Measurements from ENCODE around the gene RIC3.

The RIC3 gene

DNA sequence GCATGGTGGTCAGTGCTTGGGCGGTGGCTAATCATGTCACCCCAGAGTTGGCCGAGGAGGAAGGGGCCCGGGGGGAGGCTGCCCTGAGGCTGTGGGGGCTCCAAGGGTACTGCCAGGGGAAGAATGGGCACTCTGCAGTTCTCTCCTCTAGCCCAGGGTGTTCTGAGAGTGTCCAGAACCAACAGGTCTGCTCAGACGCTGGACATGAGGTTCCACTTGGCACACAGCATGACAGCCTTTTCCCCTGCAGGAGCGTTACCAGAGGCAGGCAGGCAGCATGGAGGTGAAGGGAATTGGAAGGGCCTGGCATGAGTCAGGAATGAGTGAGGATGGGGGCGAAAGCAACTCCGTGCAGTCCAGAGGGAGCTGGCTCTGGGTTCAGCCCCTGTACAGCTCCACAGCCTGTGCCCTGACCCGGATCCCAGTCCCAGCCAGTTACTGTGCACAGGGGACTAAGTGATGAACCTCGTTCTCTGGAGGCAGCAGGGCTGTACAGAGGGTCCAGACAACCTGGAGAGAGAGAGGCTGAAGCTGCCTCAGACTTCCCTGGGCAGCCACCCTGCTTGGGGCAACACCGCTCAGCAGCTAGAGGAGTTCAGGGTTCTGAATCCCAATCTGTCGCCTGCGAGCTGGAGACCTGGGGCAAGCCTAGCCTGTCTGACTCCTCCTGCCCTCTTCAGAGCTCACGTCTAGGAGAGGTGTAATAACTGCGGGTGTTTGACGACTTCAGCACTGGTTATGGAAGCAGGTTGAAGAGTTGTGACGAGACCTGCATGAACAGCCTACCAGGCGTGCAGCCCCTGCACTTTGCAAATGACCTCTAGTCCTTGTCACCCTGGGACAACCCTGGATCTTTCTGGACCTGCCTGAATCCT is 102.6 kb downstream of the RIC3 start:
- no peak for DNase-seq

- no peak for DNase-seq
These were observed 103.8 kb downstream of the RIC3 start for GRCh38 chr11:8065031-8065430.

- no peak for DNase-seq
These were observed 105.5 kb downstream of the RIC3 start for GRCh38 chr11:8063324-8063723.

DNA sequence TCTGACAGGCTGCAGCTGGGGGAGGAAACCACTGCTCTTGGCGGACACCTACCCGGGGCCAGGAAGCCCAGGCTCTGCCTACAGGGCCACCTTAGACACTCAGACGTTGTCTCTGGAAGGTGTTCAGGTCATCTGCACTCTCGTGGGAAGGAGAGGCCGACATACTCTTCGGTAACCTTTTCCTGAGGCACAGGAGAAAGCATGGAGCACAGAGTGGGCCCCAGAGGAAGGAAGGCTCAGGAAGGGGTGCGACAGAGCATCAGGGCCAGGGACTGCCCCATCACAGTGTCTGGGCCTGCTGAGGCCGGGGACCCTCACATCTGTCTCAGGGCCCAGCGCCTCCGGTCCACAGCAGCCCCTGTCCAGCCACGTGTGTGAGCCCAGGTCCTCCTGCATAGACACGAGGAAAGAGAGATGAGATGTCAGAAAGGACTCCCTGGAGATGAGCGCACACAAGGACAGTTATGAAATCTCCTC is 106.0 kb downstream of the RIC3 start:
- DNase-seq, result no peak

DNA sequence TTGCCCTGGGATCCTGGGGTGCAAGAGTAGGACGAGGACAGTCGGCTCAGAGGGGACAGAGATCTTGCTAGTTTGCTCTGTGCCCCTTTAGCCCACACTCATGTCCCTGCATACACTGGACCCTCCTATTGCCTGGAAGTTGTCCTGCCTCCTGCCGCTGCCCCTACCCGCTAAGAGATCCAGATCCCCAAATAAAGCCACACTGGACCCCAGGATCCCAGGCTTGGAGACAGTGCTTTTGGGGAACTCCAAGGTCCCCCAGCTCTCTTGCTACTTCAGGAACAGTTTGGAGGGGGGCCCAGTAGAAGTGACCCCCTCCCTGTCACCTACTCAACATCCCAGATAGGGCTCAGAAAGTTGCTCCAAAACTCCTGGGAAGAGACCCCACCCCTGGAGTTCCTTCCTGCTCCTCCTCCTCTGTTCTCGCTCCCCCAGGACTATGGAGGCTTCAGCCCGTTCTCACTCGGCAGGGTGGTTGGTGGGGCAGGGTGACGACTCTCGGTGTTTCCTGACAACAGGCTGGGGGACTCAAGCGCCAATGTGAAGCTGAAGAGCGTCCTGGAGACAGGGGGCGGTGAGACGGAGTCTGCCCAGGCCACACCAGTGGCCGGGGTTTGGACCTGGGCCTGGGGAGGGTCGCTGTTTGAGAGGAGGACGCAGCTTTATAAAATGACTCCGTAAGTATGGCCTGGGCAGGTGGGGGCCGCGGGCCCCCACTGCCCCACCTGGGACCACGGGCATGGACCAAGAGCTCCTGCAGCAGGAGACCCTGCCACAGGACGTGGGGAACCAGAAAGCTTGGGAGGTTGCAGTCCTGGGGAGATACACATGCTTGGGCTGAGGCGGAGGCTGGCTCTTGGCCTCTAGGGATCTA is 107.0 kb downstream of the RIC3 start:
- DNase-seq, result no peak

DNA sequence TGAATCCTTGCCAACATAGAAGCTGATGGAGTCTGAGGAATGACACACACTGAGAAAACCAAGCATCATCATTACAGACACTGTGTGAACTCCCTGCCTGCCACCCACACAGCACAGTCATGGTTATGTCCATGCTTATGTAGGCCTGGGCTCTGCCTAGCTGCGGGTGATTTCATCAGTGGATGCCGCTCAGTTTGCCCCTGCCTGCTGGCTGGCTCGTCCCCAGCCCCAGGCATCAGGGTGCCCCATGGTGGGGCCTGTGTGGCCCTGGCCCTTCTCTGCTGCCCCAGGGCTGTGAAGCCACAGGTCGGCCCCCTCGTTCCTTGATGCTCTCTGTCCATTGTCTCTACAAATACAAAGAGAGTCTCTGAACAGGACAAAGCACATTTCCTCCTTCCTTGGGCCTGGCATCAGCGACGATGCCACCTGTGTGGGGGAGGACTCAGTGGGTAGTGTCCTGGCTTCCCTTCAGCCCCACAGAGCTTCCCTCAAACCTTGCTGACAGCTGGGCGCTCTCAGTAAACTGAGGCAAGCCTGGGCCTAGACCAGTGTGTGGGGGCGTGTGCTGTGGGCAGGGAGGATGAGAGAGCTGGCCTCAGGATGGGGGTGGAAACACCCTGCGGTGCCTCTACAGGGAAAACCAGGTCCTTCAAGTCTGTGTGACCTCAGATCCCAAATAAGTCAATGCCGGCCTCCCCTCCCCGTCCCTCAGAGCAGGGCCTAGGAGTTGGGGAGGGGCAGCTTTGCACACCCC is 107.8 kb downstream of the RIC3 start:
- DNase-seq, result no peak

DNA sequence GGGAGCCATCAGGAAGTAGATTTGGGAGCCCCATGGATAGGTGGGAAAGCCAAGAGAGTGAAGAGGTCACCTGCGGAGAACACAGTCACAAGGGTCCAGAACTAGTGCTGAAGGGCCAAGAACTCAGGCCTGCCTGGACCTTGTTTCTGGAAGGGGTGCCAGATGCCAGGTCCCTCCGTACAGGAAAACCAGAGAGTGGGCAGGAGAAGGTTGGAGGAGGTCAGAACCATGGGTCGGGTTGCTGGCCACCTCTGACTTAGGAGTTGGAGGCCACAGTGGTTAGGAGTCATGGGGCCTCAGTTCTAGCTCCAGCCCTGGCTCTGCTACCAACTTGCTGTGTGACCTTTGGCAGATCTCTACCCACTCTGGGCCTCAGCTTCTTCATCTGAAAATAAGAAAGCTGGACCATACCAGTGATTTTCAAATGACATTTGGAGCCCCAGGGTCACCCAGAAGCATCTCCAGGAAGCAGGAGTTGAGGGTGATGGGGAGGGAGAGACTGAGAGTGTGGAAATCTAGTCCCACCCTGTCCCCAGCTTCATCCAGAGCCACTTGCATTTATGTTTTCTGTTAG is 108.6 kb downstream of the RIC3 start:
- no peak for DNase-seq

DNA sequence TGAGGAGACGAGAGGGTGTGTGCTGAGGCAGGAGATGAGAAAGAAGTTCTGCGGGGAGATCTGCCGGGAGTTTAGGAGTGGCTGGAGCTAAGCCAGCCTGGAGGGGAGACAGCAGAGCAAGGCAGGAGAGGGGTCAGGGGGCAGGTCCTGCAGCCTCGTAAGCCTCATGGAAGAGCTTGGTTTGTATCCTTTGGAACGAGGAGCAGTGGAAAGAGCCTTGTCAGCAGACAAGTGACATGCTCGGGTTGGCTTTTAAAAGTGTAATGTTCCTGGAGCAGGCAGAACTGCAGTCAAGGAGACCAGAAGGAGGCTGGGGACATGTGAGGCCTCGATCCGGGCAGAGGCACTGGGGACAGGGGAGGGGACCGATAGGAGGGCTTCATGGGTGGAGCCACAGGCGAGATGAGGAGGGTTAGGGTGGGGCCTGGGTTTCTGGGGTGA is 109.2 kb downstream of the RIC3 start:
- DNase-seq, result no peak

GRCh38 chr11:8059030-8059429 is 109.8 kb downstream of the RIC3 start:
- DNase-seq, result no peak

DNA sequence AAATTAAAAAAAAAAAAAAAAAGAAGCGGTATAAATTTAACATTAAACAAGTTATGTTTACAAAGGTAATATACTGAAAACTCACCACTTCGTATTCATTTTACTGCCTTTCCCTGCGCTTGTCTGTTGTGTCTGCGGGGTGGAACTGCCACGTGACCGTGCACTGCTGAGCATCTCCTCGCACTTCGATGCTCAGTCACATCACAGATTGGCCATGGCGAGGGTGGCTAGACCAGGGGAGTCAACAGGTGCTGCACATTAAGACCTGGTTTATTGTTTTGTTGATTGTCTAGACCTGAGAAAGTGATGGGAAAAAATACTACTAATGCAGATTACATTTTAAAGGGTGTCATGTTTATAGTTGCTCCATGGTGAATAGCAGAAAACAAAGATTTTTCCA is 110.6 kb downstream of the RIC3 start:
- no peak for DNase-seq

- DNase-seq, result no peak
These were observed 111.9 kb downstream of the RIC3 start for GRCh38 chr11:8056810-8057463.

All from NCI-H146 (cell line).